Stimulated activated CD4-positive, alpha-beta T cell treated with anti-CD3 and anti-CD28 coated beads, Interleukin-2, amount 100 ng/mL, for 48 hours (primary cell): Measurements from ENCODE around the gene ADGRE3.

ENCODE experiments used
- DNase-seq, 2 donors: peaks; one replicate each; pipeline ENCODE4 v3.0.0-alpha.2; 2020

ADGRE3 gene

GRCh38 chr19:14674764-14675163 lies at the start of gene ADGRE3:
Gene ADGRE3 (minus strand): TSS chr19:14674844. CDS start chr19:14674770, 74 bp downstream.
- no peak for DNase-seq

GRCh38 chr19:14722127-14722526 lies 47.5 kb upstream of the ADGRE3 start:
- DNase-seq, result no peak

- DNase-seq, result no peak
Measured at GRCh38 chr19:14719162-14719561, 44.5 kb upstream of the ADGRE3 start.

- DNase-seq, result no peak
Measured at GRCh38 chr19:14718522-14719116, 44.0 kb upstream of the ADGRE3 start.

- no peak for DNase-seq
Measured at GRCh38 chr19:14715841-14716240, 41.2 kb upstream of the ADGRE3 start.

- no peak for DNase-seq
Measured at GRCh38 chr19:14704450-14704849, 29.8 kb upstream of the ADGRE3 start.

- no peak for DNase-seq
Measured at GRCh38 chr19:14703833-14704232, 29.2 kb upstream of the ADGRE3 start.

GRCh38 chr19:14700711-14701375 lies 26.2 kb upstream of the ADGRE3 start:
- DNase-seq, result no peak

- no peak for DNase-seq
Measured at GRCh38 chr19:14699641-14700040, 25.0 kb upstream of the ADGRE3 start.

GRCh38 chr19:14695471-14695870 lies 20.8 kb upstream of the ADGRE3 start:
- DNase-seq, result no peak

GRCh38 chr19:14694641-14695266 lies 20.1 kb upstream of the ADGRE3 start:
- DNase-seq, result no peak

GRCh38 chr19:14689598-14690503 lies 15.2 kb upstream of the ADGRE3 start, which contains the start of gene ZNF333:
Gene ZNF333 (plus strand): TSS chr19:14690048. CDS start chr19:14693492, 3,444 bp downstream.
- DNase-seq, result peak; percentile 100

GRCh38 chr19:14686411-14686810 lies 11.8 kb upstream of the ADGRE3 start:
- DNase-seq, result peak; percentile 7 to 13

- DNase-seq, result no peak
Measured at GRCh38 chr19:14683439-14683838, 8.8 kb upstream of the ADGRE3 start.

GRCh38 chr19:14682084-14682483 lies 7.4 kb upstream of the ADGRE3 start:
- no peak for DNase-seq

- no peak for DNase-seq
Measured at GRCh38 chr19:14678199-14678598, 3.6 kb upstream of the ADGRE3 start.

GRCh38 chr19:14677464-14677863 lies 2.8 kb upstream of the ADGRE3 start:
- no peak for DNase-seq

GRCh38 chr19:14676762-14677161 lies 2.1 kb upstream of the ADGRE3 start:
- DNase-seq, result no peak

- DNase-seq, result no peak
Measured at GRCh38 chr19:14673088-14673487, 1.6 kb downstream of the ADGRE3 start.

- DNase-seq, result no peak
Measured at GRCh38 chr19:14672188-14672872, 2.3 kb downstream of the ADGRE3 start.

- no peak for DNase-seq
Measured at GRCh38 chr19:14670408-14670807, 4.2 kb downstream of the ADGRE3 start.

- no peak for DNase-seq
Measured at GRCh38 chr19:14669940-14670339, 4.7 kb downstream of the ADGRE3 start.
